Gastroesophageal sphincter (tissue), 4 donors: ENCODE data around the gene RAB22A. TPM values are rescaled to one million over a fixed set of nuclear protein-coding genes. Genes with fewer than 3 reads are reported as not detected.

Source experiments
- ATAC-seq: fragments of 150-250 bp; one replicate; pipeline ENCODE4 v1.9.1; 2016; ENCODE audit warnings: mild to moderate bottlenecking, moderate library complexity
- H3K27ac ChIP-seq, 4 donors: fragments of 200-600 bp; sonication (generic) in 3 of 4; 1 replicate in 3 of 4; 2 replicates in 1 of 4; pipeline ENCODE4 v1.5.1; 2016 to 2019
- H3K27me3 ChIP-seq: fragments of 200-600 bp; sonication (generic); one replicate; pipeline ENCODE4 v1.5.1; 2019
- H3K36me3 ChIP-seq, 2 donors: fragments of 200-600 bp; sonication (generic); one replicate each; pipeline ENCODE4 v1.5.1; 2019; ENCODE audit warnings: control low read depth in 1 of 2
- H3K4me1 ChIP-seq, 3 donors: fragments of 200-600 bp; sonication (generic); 1 replicate in 2 of 3; 2 replicates in 1 of 3; pipeline ENCODE4 v1.5.1; 2016 to 2019; ENCODE audit warnings: control low read depth in 2 of 3
- H3K4me3 ChIP-seq, 2 donors: fragments of 200-600 bp; sonication (generic); one replicate each; pipeline ENCODE4 v1.5.1; 2019; ENCODE audit warnings: mild to moderate bottlenecking in 1 of 2, moderate library complexity in 1 of 2
- H3K9me3 ChIP-seq, 3 donors: fragments of 200-600 bp; sonication (generic); one replicate each; pipeline ENCODE4 v1.5.1; 2017 to 2019; ENCODE audit warnings: control low read depth in 2 of 3
- EP300 ChIP-seq: sonication (generic); formaldehyde crosslinking; IDR thresholded peaks from one replicate; pipeline ENCODE4 v1.6.1; 2017; ENCODE audit warnings: antibody characterized with exemption, mild to moderate bottlenecking
- POLR2A ChIP-seq, 2 donors: fragments of 450-650 bp; IDR thresholded peaks; one replicate each; pipeline ENCODE4 v1.6.1; 2017; ENCODE audit warnings: antibody characterized with exemption in 2 of 2, mild to moderate bottlenecking in 2 of 2, moderate library complexity in 1 of 2
- POLR2AphosphoS5 ChIP-seq: sonication (generic); formaldehyde crosslinking; IDR thresholded peaks from one replicate; pipeline ENCODE4 v1.6.1; 2017; ENCODE audit warnings: antibody characterized with exemption
- WGBS, 2 donors: methylation state at CpG; one replicate each; pipeline ENCODE4 v1.1.5; 2018; ENCODE audit warnings: low coverage in 1 of 2; 5-methylcytosine and 5-hydroxymethylcytosine counted together
- total RNA-seq, 4 donors: library from RNA; depleted of rRNA; stranded (reverse); fragments of >200 nt; gene quantifications; one replicate each; pipeline ENCODE4 v1.1.0, GENCODE V29; 2016
- TF ChIP-seq, protein P1 (sequence below), 4 experiments: fragments of 200-600 bp in 2 of 4; fragments of 450-650 bp in 2 of 4; sonication (generic) in 1 of 4; IDR thresholded peaks; one replicate each; pipeline ENCODE4 v1.5.1; 2017 to 2019; ENCODE audit warnings: antibody characterized with exemption in 4 of 4, mild to moderate bottlenecking in 2 of 4, moderate library complexity in 2 of 4

The RAB22A gene
- total RNA-seq, 4 donors from 2014 or later = 23.2 to 26.8 (median 25.6) TPM

GRCh38 chr20:58297394-58297793 is 12.1 kb upstream of the RAB22A start:
- no peak for ATAC-seq
- 60% methylated on average over 2 of the region's 2 CpGs; no CpG with 5 or more reads in 1 of the 2 donors for WGBS, 2 donors
- TF ChIP-seq EP300 (no peak), POLR2A (IDR thresholded peaks at IDR 0.05) (no peak), POLR2AphosphoS5 (no peak)
- TF ChIP-seq, protein P1, sequence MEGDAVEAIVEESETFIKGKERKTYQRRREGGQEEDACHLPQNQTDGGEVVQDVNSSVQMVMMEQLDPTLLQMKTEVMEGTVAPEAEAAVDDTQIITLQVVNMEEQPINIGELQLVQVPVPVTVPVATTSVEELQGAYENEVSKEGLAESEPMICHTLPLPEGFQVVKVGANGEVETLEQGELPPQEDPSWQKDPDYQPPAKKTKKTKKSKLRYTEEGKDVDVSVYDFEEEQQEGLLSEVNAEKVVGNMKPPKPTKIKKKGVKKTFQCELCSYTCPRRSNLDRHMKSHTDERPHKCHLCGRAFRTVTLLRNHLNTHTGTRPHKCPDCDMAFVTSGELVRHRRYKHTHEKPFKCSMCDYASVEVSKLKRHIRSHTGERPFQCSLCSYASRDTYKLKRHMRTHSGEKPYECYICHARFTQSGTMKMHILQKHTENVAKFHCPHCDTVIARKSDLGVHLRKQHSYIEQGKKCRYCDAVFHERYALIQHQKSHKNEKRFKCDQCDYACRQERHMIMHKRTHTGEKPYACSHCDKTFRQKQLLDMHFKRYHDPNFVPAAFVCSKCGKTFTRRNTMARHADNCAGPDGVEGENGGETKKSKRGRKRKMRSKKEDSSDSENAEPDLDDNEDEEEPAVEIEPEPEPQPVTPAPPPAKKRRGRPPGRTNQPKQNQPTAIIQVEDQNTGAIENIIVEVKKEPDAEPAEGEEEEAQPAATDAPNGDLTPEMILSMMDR (IDR thresholded peaks at IDR 0.05) = no peak
- Histone ChIP-seq H3K4me3 (no peak overlapping the region), H3K4me1 (peaks cover 0 to 12% (median 0%) of the 10 kb centered on the region in 3 donors), H3K36me3 (peaks cover 0 to 13% of the 10 kb centered on the region in 2 donors), H3K27ac (no peak overlapping the region), H3K27me3 (no peaks in the 10 kb centered on the region), H3K9me3 (no peaks in the 10 kb centered on the region)

DNA sequence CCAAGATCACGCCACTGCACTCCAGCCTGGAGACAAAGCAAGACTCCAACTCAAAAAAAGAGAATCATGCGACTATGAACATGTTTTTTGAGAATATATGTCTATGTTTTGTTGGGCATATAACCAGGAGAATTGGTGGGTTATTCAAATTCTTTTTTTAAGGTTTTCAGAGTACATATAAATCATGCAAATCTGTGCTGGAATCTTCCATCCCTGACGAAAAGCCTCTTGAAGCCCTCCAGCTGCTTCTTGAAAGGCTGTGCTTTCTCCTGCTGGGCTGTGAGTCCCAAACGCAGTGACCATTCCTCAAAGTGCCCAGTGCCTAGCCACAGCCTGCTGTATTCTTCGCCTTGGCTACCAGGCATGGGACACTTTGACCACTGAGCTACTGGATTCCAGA is 9.2 kb upstream of the RAB22A start:
- Histone ChIP-seq H3K4me3 (no peak overlapping the region), H3K4me1 (peaks cover 0 to 12% (median 0%) of the 10 kb centered on the region in 3 donors), H3K27me3 (no peaks in the 10 kb centered on the region), H3K36me3 (peaks cover 0 to 13% of the 10 kb centered on the region in 2 donors), H3K9me3 (no peaks in the 10 kb centered on the region), H3K27ac (no peak overlapping the region)
- ATAC-seq = no peak
- WGBS, 2 donors = 65 to 89% methylated on average over 4 to 5 of the region's 5 CpGs
- TF ChIP-seq EP300 (no peak), POLR2AphosphoS5 (no peak), POLR2A (IDR thresholded peaks at IDR 0.05) (no peak)
- TF ChIP-seq, protein P1 (IDR thresholded peaks at IDR 0.05) = no peak

GRCh38 chr20:58303547-58303946 is 6.0 kb upstream of the RAB22A start:
- H3K4me1 ChIP-seq = peaks cover 0 to 20% (median 0%) of the 10 kb centered on the region in 3 donors
- TF ChIP-seq, protein P1 (IDR thresholded peaks at IDR 0.05) = no peak
- TF ChIP-seq POLR2A (IDR thresholded peaks at IDR 0.05) = no peak
- TF ChIP-seq EP300 = no peak
- no peak for TF ChIP-seq POLR2AphosphoS5
- WGBS, 2 donors = 75 to 100% methylated on average over 1 of the region's 1 CpG
- no peaks in the 10 kb centered on the region for H3K9me3 ChIP-seq
- H3K27ac ChIP-seq = no peak overlapping the region
- peaks cover 0 to 13% of the 10 kb centered on the region in 2 donors for H3K36me3 ChIP-seq
- H3K4me3 ChIP-seq = no peak overlapping the region
- ATAC-seq = no peak
- no peaks in the 10 kb centered on the region for H3K27me3 ChIP-seq

DNA sequence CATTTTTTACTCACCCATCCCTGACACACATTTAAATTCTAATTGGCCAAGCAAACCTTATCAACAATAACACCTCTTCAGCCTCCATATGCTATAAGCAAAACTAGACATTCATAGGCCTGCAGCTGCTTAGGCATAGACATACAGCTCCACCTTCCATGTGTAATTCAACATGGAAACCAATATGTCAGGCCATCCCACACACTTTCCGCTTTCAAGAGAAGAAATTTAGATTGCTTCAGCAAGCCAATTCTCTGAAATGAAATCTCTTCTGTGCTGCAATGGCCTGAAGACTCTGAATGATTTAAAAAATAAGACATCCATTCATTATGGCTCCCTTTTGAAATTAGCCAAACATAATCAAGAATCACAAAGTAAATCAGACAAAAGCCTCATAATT is 4.5 kb upstream of the RAB22A start:
- Histone ChIP-seq H3K27me3 (no peaks in the 10 kb centered on the region), H3K27ac (no peak overlapping the region), H3K4me1 (peaks cover 0 to 24% (median 0%) of the 10 kb centered on the region in 3 donors), H3K36me3 (peaks cover 0 to 10% of the 10 kb centered on the region in 2 donors), H3K4me3 (no peak overlapping the region), H3K9me3 (no peaks in the 10 kb centered on the region)
- 100% methylated on average over 1 of the region's 1 CpG for WGBS, 2 donors
- no peak for ATAC-seq
- TF ChIP-seq POLR2A (IDR thresholded peaks at IDR 0.05) (no peak), POLR2AphosphoS5 (no peak), EP300 (no peak)
- TF ChIP-seq, protein P1 (IDR thresholded peaks at IDR 0.05) = no peak

- no peak for TF ChIP-seq POLR2AphosphoS5
- TF ChIP-seq EP300 = no peak
- TF ChIP-seq, protein P1 (IDR thresholded peaks at IDR 0.05) = no peak
- TF ChIP-seq POLR2A (IDR thresholded peaks at IDR 0.05) = no peak
- Histone ChIP-seq H3K27me3 (no peaks in the 10 kb centered on the region), H3K9me3 (no peaks in the 10 kb centered on the region), H3K4me3 (no peak overlapping the region), H3K36me3 (peaks cover 0 to 4% of the 10 kb centered on the region in 2 donors), H3K27ac (no peak overlapping the region), H3K4me1 (peaks cover 0 to 40% (median 5%) of the 10 kb centered on the region in 3 donors)
- 55 to 80% methylated on average over 7 to 11 of the region's 11 CpGs for WGBS, 2 donors
- ATAC-seq = no peak
Observed at GRCh38 chr20:58306421-58307261, 2.9 kb upstream of the RAB22A start.
